PFSK-1 (cell line): ENCODE measurements around the gene RASSF3.

Experiments used
- FOXP2 ChIP-seq: optimal IDR thresholded peaks from 2 replicates; pipeline ENCODE3; 2011; ENCODE audit warnings: borderline replicate concordance, control low read depth, inconsistent platforms; ENCODE audit not compliant: insufficient read depth; ENCODE audit errors: extremely low read length, extremely low read depth
- POLR2AphosphoS5 ChIP-seq: IDR thresholded peaks from 2 replicates; pipeline ENCODE4 v1.6.1; 2012; ENCODE audit warnings: low read depth, mild to moderate bottlenecking, control low read depth, low read length, moderate library complexity
- REST ChIP-seq, 2 experiments: IDR thresholded peaks; 2 replicates each; pipeline versions ENCODE4 v1.6.1 to v1.8.0; 2011 to 2012; ENCODE audit warnings: low read depth in 2 of 2, low read length in 2 of 2, control low read depth in 1 of 2, inconsistent platforms in 1 of 2, mild to moderate bottlenecking in 1 of 2, moderate library complexity in 1 of 2; ENCODE audit not compliant: insufficient read depth in 1 of 2
- SIN3A ChIP-seq: IDR thresholded peaks from 2 replicates; pipeline ENCODE4 v1.6.1; 2012; ENCODE audit warnings: mild to moderate bottlenecking, low read length, moderate library complexity, borderline replicate concordance; ENCODE audit not compliant: insufficient read depth
- TAF1 ChIP-seq: IDR thresholded peaks from 2 replicates; pipeline ENCODE4 v1.6.1; 2012; ENCODE audit warnings: low read length, control low read depth, borderline replicate concordance; ENCODE audit not compliant: insufficient read depth

RASSF3 gene

GRCh38 chr12:64583771-64584421 is 26.4 kb upstream of the RASSF3 start:
- TF ChIP-seq REST (IDR thresholded peaks at IDR 0.05; ENCODE audit: insufficient read depth in 1 of 2, low read depth in 2 of 2, low read length in 2 of 2) (no peak), FOXP2 (no peak), TAF1 (no peak), POLR2AphosphoS5 (no peak), SIN3A (no peak)

- TF ChIP-seq REST (IDR thresholded peaks at IDR 0.05; ENCODE audit: insufficient read depth in 1 of 2, low read depth in 2 of 2, low read length in 2 of 2) (no peak), TAF1 (no peak), POLR2AphosphoS5 (no peak), SIN3A (no peak), FOXP2 (no peak)
Measured at GRCh38 chr12:64585104-64585503, 25.2 kb upstream of the RASSF3 start.

DNA sequence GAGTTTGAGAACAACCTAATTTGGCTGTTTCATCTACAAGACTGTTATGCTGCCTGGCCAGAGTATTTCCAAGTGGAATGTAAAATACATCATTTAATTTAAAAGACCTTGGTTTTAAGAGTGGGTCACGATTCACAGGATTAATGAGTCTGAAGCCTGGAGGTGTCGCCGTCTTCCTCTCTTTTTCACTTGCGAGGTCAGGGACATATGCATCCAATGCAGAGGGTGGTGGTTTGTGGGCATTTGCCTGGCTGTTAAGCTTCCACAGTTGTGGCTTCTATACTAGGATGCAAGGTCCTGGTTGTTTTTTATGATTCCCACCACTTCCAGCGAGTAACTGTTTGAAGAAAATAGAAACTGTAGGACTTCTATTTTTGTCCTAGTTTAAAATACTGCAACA is 22.8 kb upstream of the RASSF3 start:
- TF ChIP-seq TAF1 (no peak), REST (IDR thresholded peaks at IDR 0.05; ENCODE audit: insufficient read depth in 1 of 2, low read depth in 2 of 2, low read length in 2 of 2) (no peak), SIN3A (no peak), FOXP2 (no peak), POLR2AphosphoS5 (no peak)

- TF ChIP-seq POLR2AphosphoS5 (no peak), FOXP2 (no peak), TAF1 (no peak), REST (IDR thresholded peaks at IDR 0.05; ENCODE audit: insufficient read depth in 1 of 2, low read depth in 2 of 2, low read length in 2 of 2) (no peak), SIN3A (no peak)
Measured at GRCh38 chr12:64590183-64590582, 20.1 kb upstream of the RASSF3 start.
